ENCODE measurements around the gene MTCH1. TPM values are rescaled to one million over a fixed set of nuclear protein-coding genes. Genes with fewer than 3 reads are reported as not detected.

The MTCH1 gene
- total and polyA plus RNA-seq, 4 donors = 120 to 210 (median 157) TPM

DNA sequence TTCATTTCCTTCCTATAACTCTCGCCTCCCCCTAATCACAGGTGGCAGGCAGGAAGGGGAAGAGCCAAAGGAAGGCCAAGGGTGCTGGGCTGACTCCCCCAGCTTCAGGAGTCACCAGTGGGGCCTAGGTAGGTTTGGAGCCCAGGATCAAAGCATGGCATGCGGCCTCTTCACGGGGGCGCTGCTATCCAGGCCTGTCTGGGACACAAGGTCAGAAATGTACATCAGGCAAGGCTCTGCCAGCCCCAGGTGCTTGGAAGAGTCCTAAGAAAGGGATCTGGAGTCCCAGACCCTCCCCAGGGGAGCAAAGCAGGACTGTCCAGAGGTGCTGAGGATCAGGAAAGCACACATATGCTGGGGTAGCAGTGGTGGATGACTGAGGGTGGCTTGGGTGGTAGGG is 21.1 kb downstream of the MTCH1 start:
- ATAC-seq (ENCODE audit: insufficient read depth, low FRiP score) (no peak), DNase-seq (no peak)
- Histone ChIP-seq H3K27ac (ENCODE audit: low read depth in 1 of 2, low read length in 1 of 2) (no peak overlapping the region), H3K36me3 (ENCODE audit: control insufficient read depth in 4 of 4, insufficient read depth in 4 of 4, low read length in 4 of 4) (peaks cover 9 to 26% (median 13%) of the 10 kb centered on the region in 4 donors), H3K9me3 (ENCODE audit: control insufficient read depth in 4 of 4, insufficient read depth in 3 of 4, low read length in 3 of 4) (no peaks in the 10 kb centered on the region), H3K4me1 (ENCODE audit: control insufficient read depth in 5 of 5, insufficient read depth in 5 of 5, low read length in 5 of 5) (peaks cover 0 to 17% (median 9%) of the 10 kb centered on the region in 5 donors), H3K27me3 (ENCODE audit: control insufficient read depth in 3 of 3, insufficient read depth in 3 of 3, low read length in 2 of 3) (no peaks in the 10 kb centered on the region), H3K4me3 (no peak overlapping the region), H3K9ac (ENCODE audit: insufficient read depth in 1 of 2, low read length in 2 of 2) (no peak overlapping the region)
- no peak for TF ChIP-seq CTCF (IDR thresholded peaks at IDR 0.05; ENCODE audit: control extremely low read depth, extremely low read depth)
- WGBS, 2 donors = 65 to 75% methylated on average over 4 of the region's 4 CpGs

DNA sequence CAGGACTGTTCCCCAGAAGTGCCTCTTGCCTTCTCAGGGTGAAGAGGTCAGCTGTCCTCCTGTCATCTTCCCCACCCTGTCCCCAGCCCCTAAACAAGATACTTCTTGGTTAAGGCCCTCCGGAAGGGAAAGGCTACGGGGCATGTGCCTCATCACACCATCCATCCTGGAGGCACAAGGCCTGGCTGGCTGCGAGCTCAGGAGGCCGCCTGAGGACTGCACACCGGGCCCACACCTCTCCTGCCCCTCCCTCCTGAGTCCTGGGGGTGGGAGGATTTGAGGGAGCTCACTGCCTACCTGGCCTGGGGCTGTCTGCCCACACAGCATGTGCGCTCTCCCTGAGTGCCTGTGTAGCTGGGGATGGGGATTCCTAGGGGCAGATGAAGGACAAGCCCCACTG is 21.6 kb downstream of the MTCH1 start:
- no peaks in the 10 kb centered on the region for H3K9me3 ChIP-seq (ENCODE audit: control insufficient read depth in 4 of 4, insufficient read depth in 3 of 4, low read length in 3 of 4)
- peaks cover 0 to 17% (median 9%) of the 10 kb centered on the region in 5 donors for H3K4me1 ChIP-seq (ENCODE audit: control insufficient read depth in 5 of 5, insufficient read depth in 5 of 5, low read length in 5 of 5)
- H3K27me3 ChIP-seq (ENCODE audit: control insufficient read depth in 3 of 3, insufficient read depth in 3 of 3, low read length in 2 of 3) = no peaks in the 10 kb centered on the region
- TF ChIP-seq CTCF (IDR thresholded peaks at IDR 0.05; ENCODE audit: control extremely low read depth, extremely low read depth) = no peak
- peaks cover 5 to 22% (median 11%) of the 10 kb centered on the region in 4 donors for H3K36me3 ChIP-seq (ENCODE audit: control insufficient read depth in 4 of 4, insufficient read depth in 4 of 4, low read length in 4 of 4)
- no peak overlapping the region for H3K27ac ChIP-seq (ENCODE audit: low read depth in 1 of 2, low read length in 1 of 2)
- H3K9ac ChIP-seq (ENCODE audit: insufficient read depth in 1 of 2, low read length in 2 of 2) = no peak overlapping the region
- no peak overlapping the region for H3K4me3 ChIP-seq
- DNase-seq = no peak
- 79 to 81% methylated on average over 6 of the region's 6 CpGs for WGBS, 2 donors
- ATAC-seq (ENCODE audit: insufficient read depth, low FRiP score) = no peak

- H3K9me3 ChIP-seq (ENCODE audit: control insufficient read depth in 4 of 4, insufficient read depth in 3 of 4, low read length in 3 of 4) = no peaks in the 10 kb centered on the region
- TF ChIP-seq CTCF (IDR thresholded peaks at IDR 0.05; ENCODE audit: control extremely low read depth, extremely low read depth) = no peak
- DNase-seq (peak; percentile 43 to 71 (median 58)), ATAC-seq (ENCODE audit: insufficient read depth, low FRiP score) (no peak)
- H3K27ac ChIP-seq (ENCODE audit: low read depth in 1 of 2, low read length in 1 of 2) = peak overlapping the region in 1 of 2 donors; percentile 22
- no peaks in the 10 kb centered on the region for H3K27me3 ChIP-seq (ENCODE audit: control insufficient read depth in 3 of 3, insufficient read depth in 3 of 3, low read length in 2 of 3)
- WGBS, 2 donors = 47 to 63% methylated on average over 11 of the region's 11 CpGs
- H3K4me3 ChIP-seq = no peak overlapping the region
- peaks cover 0 to 17% (median 9%) of the 10 kb centered on the region in 5 donors for H3K4me1 ChIP-seq (ENCODE audit: control insufficient read depth in 5 of 5, insufficient read depth in 5 of 5, low read length in 5 of 5)
- peaks cover 3 to 15% (median 6%) of the 10 kb centered on the region in 4 donors for H3K36me3 ChIP-seq (ENCODE audit: control insufficient read depth in 4 of 4, insufficient read depth in 4 of 4, low read length in 4 of 4)
- H3K9ac ChIP-seq (ENCODE audit: insufficient read depth in 1 of 2, low read length in 2 of 2) = no peak overlapping the region
These were observed 22.3 kb downstream of the MTCH1 start for GRCh38 chr6:36963451-36964290.
